Nephron progenitor cell (in vitro differentiated cells): ENCODE measurements around the gene C19orf81.
"Not testable (repeated sequence)": the region's sequence is repeated elsewhere in the genome, so short reads cannot be mapped to it uniquely, and the experiment has no call there.

ENCODE experiments used
- DNase-seq: peaks from one replicate; pipeline ENCODE4 v3.0.0; 2021
- H3K27ac Mint-ChIP-seq: 2 replicates; pipeline ENCODE4 v1.8.0; 2021; ENCODE audit warnings: mild to moderate bottlenecking, moderate library complexity, mixed read lengths
- H3K27me3 Mint-ChIP-seq: 2 replicates; pipeline ENCODE4 v1.8.0; 2021; ENCODE audit warnings: mild to moderate bottlenecking, low read depth, mixed read lengths; ENCODE audit not compliant: poor library complexity
- H3K36me3 Mint-ChIP-seq: 2 replicates; pipeline ENCODE4 v1.8.0; 2021; ENCODE audit warnings: low read depth, mixed read lengths
- H3K4me1 Mint-ChIP-seq: 2 replicates; pipeline ENCODE4 v1.8.0; 2021; ENCODE audit warnings: mixed read lengths
- H3K4me3 Mint-ChIP-seq: 2 replicates; pipeline ENCODE4 v1.8.0; 2021; ENCODE audit warnings: mild to moderate bottlenecking, moderate library complexity, mixed read lengths
- H3K9me3 Mint-ChIP-seq: 2 replicates; pipeline ENCODE4 v1.8.0; 2021; ENCODE audit warnings: mild to moderate bottlenecking, moderate library complexity, mixed read lengths
- TF ChIP-seq, protein P1 (sequence below): fragments of 200-600 bp; sonication (generic); IDR thresholded peaks from 2 replicates; pipeline ENCODE4 v1.5.0; 2021; ENCODE audit warnings: antibody characterized with exemption

Gene C19orf81

DNA sequence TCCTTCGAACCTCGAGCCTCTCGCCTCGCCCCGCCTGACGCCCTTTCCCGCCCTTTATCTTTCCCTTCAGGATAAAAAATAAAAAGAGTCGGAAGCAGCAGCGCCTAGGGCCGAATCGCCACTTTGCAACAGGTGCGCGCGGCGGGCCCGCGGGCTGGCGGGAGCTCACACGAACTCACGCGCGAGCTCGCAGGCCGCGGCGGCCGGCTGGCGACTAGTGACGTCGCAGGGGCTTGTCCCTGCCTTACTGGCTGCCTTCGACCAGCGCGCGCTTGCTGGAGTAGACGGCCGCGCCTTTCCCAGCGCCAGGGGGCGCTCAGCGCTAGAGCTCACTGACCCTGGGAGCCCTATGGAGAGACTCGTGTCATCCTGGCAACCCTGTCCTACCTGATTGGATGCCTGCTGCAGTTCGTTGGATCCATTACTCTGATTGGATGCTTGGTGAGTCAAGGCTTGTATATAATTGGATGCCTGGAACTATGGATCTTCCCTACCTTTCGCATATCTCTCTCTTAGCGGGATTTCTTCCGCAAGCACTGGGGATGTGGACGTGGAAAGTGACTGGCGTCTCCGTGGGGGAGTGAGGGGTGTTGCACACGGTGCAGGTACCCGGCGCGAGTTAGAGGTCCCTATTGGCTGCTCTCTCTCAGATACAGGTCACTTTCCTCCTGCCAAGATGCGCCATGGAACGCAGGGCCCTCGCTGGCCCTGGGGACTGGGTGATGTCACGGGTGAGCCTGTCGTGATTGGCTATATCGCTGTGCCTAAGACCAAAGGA lies 43.0 kb upstream of the C19orf81 start:
- not testable (repeated sequence) for H3K36me3 Mint-ChIP-seq, H3K27ac Mint-ChIP-seq
- DNase-seq = peak; percentile 38
- Mint-ChIP-seq H3K4me3 (peak overlapping the region; percentile 65), H3K9me3 (peaks cover 30% of the 10 kb centered on the region), H3K27me3 (peaks cover 74% of the 10 kb centered on the region), H3K4me1 (peaks cover 10% of the 10 kb centered on the region)
- TF ChIP-seq, protein P1, sequence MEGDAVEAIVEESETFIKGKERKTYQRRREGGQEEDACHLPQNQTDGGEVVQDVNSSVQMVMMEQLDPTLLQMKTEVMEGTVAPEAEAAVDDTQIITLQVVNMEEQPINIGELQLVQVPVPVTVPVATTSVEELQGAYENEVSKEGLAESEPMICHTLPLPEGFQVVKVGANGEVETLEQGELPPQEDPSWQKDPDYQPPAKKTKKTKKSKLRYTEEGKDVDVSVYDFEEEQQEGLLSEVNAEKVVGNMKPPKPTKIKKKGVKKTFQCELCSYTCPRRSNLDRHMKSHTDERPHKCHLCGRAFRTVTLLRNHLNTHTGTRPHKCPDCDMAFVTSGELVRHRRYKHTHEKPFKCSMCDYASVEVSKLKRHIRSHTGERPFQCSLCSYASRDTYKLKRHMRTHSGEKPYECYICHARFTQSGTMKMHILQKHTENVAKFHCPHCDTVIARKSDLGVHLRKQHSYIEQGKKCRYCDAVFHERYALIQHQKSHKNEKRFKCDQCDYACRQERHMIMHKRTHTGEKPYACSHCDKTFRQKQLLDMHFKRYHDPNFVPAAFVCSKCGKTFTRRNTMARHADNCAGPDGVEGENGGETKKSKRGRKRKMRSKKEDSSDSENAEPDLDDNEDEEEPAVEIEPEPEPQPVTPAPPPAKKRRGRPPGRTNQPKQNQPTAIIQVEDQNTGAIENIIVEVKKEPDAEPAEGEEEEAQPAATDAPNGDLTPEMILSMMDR = peak; percentile 31

DNA sequence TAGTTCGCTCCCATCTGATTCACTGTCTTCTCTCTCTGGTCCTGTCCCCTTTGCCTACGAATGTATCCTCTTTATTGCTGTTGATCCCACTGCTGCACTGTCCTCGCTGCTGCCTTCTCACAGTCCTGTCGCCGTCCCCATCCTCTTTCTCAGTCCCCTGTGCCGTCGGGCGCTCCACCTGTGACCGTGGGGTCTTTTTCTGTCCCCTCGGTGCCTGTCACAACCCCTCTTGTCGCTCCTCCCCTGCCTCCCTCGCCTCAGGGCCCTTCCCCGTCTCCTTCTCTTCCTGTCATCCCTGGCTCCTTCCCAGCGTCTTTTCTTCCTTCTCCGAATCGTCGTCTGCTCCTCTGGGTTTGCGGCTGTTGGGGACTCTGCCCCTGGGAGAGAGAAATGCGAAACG lies 41.9 kb upstream of the C19orf81 start:
- DNase-seq = no peak
- Mint-ChIP-seq H3K27ac (no peak overlapping the region), H3K4me1 (peaks cover 10% of the 10 kb centered on the region), H3K4me3 (no peak overlapping the region), H3K9me3 (peaks cover 30% of the 10 kb centered on the region), H3K36me3 (no peaks in the 10 kb centered on the region), H3K27me3 (peaks cover 69% of the 10 kb centered on the region)
- TF ChIP-seq, protein P1 = no peak

DNA sequence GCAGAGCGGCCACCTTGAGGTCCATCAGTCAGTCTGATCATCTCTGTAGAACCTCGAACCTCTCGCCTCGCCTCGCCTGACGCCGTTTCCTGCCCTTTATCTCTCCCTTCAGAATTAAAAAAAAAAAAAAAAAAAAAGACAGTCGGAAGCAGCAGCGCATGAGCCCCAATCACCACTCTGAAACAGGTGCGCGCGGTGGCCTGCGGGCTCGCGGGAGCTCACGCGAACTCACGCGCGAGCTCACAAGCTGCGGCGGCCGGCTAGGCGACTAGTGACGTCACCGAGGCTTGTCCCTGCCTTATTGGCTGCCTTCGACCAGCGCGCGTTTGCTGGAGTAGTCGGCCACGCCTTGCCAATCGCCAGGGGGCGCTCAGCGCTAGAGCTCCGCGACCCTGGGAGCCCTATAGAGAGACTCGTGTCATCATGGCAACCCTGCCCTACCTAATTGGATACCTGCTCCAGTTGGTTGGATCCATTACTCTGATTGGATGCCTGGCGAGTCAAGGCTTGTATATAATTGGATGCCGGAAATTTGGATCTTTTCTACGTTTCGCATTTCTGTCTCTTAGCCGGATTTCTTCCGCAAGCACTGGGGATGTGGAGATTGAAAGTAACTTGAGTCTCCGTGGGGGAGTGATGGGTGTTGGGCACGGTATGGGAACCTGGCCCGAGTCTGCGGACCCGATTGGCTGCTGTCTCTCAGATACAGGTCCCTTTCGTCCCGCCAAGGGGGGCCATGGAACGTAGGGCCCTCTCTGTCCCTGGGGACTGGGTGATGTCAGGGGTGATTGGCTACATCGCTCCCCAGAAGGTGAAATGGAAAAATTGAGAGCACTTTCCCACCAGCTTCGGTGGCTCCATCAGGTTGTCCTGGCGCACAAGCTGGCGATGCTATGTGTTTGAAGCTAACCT lies 41.1 kb upstream of the C19orf81 start:
- TF ChIP-seq, protein P1 = peak; percentile 77
- H3K9me3 Mint-ChIP-seq = peaks cover 26% of the 10 kb centered on the region
- no peaks in the 10 kb centered on the region for H3K36me3 Mint-ChIP-seq
- peaks cover 65% of the 10 kb centered on the region for H3K27me3 Mint-ChIP-seq
- H3K27ac Mint-ChIP-seq = no peak overlapping the region
- DNase-seq = peak; percentile 95
- H3K4me1 Mint-ChIP-seq = peaks cover 10% of the 10 kb centered on the region
- peak overlapping the region; percentile 31 for H3K4me3 Mint-ChIP-seq

DNA sequence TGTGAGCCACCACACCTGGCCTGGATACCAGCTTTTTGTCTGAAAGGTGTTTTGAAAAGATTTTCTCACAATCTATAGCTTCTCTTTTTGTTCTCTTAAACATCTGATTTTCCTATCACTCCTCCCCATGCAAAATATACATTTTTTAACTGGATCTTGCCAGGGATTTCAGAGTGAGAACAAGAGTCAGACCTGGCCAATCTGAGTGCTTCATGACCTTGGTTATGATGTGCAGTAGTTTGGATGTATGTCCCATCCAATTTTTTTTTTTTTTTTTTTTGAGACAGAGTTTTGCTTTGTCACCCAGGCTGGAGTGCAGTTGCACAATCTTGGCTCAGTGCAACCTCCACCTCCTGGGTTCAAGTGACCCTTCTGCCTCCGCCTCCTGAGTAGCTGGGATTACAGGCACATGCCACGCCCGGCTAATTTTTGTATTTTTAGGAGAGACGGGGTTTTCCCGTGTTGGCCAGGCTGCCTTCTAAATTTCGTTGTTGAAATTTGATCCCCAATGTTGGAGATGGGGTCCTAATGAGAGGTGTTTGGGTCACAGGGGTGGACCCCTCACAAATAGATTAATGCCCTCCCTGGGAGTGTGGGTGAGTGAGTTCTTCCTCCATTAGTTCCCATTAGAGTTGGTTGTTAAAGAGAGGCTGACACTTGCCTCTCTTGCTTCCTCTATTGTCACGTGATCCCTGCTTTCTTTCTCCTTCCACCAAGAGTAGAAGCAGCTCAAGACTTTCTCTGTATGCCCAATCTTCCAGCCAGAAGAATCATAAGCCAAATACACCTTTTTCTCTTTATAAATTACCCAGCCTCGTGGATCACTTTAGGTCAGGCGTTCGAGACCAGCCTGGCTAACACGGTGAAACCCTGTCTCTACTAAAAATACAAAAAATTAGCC lies 36.5 kb upstream of the C19orf81 start:
- not testable (repeated sequence) for H3K27ac Mint-ChIP-seq, DNase-seq, H3K4me1 Mint-ChIP-seq, H3K4me3 Mint-ChIP-seq, H3K36me3 Mint-ChIP-seq, H3K9me3 Mint-ChIP-seq
- H3K27me3 Mint-ChIP-seq = peaks cover 42% of the 10 kb centered on the region

DNA sequence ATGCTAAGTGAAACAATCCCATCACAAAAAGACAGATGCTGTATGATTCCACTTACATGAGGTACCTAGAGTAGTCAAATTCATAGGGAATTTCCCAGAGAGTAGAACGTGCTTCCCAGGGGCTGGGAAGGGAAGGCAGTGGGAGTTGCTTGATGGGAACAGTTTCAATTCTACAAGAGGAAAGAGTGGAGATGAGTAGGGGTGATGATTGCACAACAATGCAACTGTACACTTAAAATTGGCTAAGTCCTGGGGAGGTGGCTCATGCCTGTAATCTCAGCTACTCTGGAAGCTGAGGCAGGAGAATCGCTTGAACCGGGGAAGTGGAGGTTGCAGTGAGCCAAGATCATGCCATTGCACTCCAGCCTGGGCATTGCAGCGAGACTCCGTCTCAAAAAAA lies 30.9 kb upstream of the C19orf81 start:
- peaks cover 21% of the 10 kb centered on the region for H3K27me3 Mint-ChIP-seq
- H3K36me3 Mint-ChIP-seq, H3K27ac Mint-ChIP-seq, H3K9me3 Mint-ChIP-seq, H3K4me1 Mint-ChIP-seq, DNase-seq, H3K4me3 Mint-ChIP-seq: not testable (repeated sequence)

DNA sequence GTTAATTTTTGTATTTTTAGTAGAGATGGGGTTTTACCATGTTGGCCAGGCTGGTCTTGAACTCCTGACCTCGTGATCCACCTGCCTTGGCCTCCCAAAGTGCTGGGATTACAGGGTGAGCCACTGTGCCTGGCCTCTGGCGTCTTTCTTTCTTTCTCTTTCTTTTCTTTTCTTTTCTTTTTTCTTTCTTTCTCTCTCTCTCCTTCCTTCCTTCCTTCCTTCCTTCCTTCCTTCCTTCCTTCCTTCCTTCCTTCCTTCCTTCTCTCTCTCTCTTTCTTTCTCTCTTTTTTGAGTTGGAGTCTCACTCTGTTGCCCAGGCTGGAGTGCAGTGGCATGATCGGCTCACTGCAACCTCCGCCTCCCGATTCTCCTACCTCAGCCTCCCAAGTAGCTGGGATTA lies 30.1 kb upstream of the C19orf81 start:
- not testable (repeated sequence) for H3K4me1 Mint-ChIP-seq, H3K4me3 Mint-ChIP-seq, H3K27ac Mint-ChIP-seq, H3K9me3 Mint-ChIP-seq, H3K36me3 Mint-ChIP-seq, DNase-seq
- H3K27me3 Mint-ChIP-seq = peaks cover 18% of the 10 kb centered on the region

DNA sequence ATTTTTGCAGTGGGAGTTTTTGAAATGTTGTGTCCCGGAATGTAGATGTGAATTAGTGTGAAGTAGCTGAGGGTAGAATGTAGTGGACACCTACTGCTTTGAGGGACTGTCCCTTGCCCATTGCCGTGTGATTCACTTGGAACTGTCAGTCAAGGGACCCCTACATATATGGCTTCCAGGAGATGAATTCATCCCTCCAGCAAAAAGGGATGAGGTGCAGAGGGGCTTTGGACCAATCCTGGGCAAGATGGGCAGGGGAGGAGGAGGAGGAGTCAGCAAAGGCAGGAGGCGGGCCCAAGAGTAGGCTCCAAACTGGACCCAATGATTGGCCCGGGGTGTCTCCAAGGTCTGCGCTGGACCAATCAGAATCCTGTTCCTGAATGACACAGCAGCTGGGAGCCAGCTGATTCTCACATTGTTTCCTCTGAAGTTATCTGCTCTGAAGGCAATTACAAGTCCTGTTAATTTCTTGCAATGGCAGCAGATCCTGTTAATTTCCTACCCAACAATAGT lies 28.8 kb upstream of the C19orf81 start:
- H3K27ac Mint-ChIP-seq, DNase-seq, H3K36me3 Mint-ChIP-seq, H3K9me3 Mint-ChIP-seq, H3K4me3 Mint-ChIP-seq, H3K4me1 Mint-ChIP-seq: not testable (repeated sequence)
- peaks cover 18% of the 10 kb centered on the region for H3K27me3 Mint-ChIP-seq
